Measurements from ENCODE around the gene KIZ. TPM values are rescaled to one million over a fixed set of nuclear protein-coding genes. Genes with fewer than 3 reads are reported as not detected.

Gene KIZ
- total RNA-seq, 1 donor from 2014 or later, result 42.3 TPM

DNA sequence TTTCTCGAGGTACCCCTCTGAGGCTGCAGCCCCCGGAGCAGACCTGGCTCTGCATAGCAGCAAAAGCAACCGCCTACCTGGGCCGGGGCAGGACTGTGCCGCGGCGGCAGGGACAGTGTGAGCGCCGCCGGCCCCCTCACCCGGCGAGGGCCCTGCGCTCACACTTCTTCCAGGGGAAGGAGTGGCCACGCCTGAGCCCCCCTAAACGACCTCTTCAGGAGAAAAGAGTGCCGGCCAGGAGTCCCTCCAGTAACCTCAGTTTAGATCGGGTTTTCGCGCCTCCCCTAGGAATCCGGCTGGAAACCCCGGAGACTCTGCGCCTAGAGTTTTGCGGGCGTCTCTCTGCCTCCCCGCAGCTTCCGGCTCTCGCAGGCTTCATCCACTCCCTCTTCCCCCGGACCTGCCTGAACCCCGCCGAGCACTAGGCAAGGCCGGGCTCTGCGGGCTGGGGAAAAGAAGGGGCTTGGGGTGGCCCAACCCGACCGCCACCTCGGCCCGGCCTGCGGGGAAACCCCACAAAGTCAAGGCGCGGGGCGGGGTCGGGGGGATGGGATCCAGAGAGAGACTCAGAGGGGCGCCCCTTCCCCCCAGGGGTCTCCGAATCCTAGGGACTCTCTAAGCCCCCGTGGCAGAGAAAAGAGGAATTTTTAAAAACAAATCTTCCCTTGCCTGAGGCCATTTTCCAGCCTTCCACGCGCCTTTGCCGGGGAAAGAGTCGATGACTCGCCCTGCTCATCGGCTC is 20.3 kb upstream of the KIZ start:
- H3K4me1 ChIP-seq, result peaks cover 44% of the 10 kb centered on the region
- no peak for DNase-seq
- intact Hi-C loops (cut with micrococcal nuclease), result no loop called here

GRCh38 chr20:21106171-21107017 is 19.5 kb upstream of the KIZ start, which contains the start of gene LINC00237:
TSS of gene LINC00237 (minus strand) at chr20:21106358.
- peaks cover 36% of the 10 kb centered on the region for H3K4me1 ChIP-seq
- intact Hi-C loops (cut with micrococcal nuclease), result no loop called here
- TF ChIP-seq, protein P1, sequence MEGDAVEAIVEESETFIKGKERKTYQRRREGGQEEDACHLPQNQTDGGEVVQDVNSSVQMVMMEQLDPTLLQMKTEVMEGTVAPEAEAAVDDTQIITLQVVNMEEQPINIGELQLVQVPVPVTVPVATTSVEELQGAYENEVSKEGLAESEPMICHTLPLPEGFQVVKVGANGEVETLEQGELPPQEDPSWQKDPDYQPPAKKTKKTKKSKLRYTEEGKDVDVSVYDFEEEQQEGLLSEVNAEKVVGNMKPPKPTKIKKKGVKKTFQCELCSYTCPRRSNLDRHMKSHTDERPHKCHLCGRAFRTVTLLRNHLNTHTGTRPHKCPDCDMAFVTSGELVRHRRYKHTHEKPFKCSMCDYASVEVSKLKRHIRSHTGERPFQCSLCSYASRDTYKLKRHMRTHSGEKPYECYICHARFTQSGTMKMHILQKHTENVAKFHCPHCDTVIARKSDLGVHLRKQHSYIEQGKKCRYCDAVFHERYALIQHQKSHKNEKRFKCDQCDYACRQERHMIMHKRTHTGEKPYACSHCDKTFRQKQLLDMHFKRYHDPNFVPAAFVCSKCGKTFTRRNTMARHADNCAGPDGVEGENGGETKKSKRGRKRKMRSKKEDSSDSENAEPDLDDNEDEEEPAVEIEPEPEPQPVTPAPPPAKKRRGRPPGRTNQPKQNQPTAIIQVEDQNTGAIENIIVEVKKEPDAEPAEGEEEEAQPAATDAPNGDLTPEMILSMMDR (IDR thresholded peaks at IDR 0.05; ENCODE audit: borderline replicate concordance), result no peak
- H3K9me3 ChIP-seq (replicated peaks), result no peaks in the 10 kb centered on the region
- H3K36me3 ChIP-seq, result no peaks in the 10 kb centered on the region
- H3K27me3 ChIP-seq (ENCODE audit: low read depth), result peaks cover 100% of the 10 kb centered on the region
- no peak within 1 kb of the TSS for H3K27ac ChIP-seq (replicated peaks)
- H3K4me3 ChIP-seq, result peak within 1 kb of the TSS; percentile 45
- no peak for DNase-seq

More for the DNA sequence above, 20.3 kb upstream of the KIZ start:
- TF ChIP-seq, protein P1 (IDR thresholded peaks at IDR 0.05; ENCODE audit: borderline replicate concordance), result no peak
- Histone ChIP-seq H3K27ac (replicated peaks) (no peak overlapping the region), H3K4me3 (peak overlapping the region; percentile 45), H3K9me3 (replicated peaks) (no peaks in the 10 kb centered on the region), H3K27me3 (ENCODE audit: low read depth) (peaks cover 100% of the 10 kb centered on the region), H3K36me3 (no peaks in the 10 kb centered on the region)

DNA sequence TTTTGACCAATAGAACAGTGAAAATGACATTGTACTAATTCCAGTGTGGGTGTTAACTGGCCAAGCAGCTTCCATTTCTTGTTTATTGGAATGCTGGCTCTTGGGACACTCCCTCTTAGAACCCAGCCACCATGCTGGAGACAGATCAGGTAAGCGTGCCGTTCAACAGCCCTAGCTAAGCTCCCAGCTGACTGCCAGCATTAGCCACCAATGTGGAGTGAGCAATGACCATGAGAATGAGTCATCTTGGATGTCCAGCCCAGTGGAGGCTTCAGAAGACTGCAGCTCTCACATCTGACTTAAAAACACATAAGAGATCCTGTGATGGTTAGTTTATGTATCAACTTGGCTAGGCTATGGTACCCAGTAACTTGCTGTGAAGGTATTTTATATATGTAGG is 16.7 kb upstream of the KIZ start:
- no peaks in the 10 kb centered on the region for H3K36me3 ChIP-seq
- TF ChIP-seq, protein P1 (IDR thresholded peaks at IDR 0.05; ENCODE audit: borderline replicate concordance), result no peak
- H3K4me1 ChIP-seq, result peaks cover 14% of the 10 kb centered on the region
- H3K27ac ChIP-seq (replicated peaks), result no peak overlapping the region
- no peak overlapping the region for H3K4me3 ChIP-seq
- intact Hi-C loops (cut with micrococcal nuclease), result no loop called here
- no peak for DNase-seq
- peaks cover 94% of the 10 kb centered on the region for H3K27me3 ChIP-seq (ENCODE audit: low read depth)
- no peaks in the 10 kb centered on the region for H3K9me3 ChIP-seq (replicated peaks)

DNA sequence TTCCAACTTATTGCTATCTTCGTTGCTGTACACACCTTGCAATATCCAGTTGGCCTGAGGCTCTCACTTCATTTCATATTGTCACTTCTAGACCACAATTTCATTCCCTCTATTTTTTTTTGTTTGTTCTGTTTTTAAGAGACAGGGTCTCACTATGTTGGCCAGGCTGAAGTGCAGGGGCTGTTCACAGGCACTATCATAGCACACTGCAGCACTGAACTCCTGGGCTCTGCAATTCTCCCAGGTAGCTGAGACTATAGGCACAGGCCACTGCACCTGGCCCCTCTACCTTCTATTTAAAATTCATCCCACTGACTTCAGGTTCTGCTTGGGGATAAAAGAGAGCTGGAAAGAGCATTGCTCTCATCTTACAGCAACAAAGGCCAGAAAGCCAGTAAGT is 15.1 kb upstream of the KIZ start:
- intact Hi-C loops (cut with micrococcal nuclease), result no loop called here
- H3K27me3 ChIP-seq (ENCODE audit: low read depth), result peaks cover 85% of the 10 kb centered on the region
- no peak for DNase-seq

DNA sequence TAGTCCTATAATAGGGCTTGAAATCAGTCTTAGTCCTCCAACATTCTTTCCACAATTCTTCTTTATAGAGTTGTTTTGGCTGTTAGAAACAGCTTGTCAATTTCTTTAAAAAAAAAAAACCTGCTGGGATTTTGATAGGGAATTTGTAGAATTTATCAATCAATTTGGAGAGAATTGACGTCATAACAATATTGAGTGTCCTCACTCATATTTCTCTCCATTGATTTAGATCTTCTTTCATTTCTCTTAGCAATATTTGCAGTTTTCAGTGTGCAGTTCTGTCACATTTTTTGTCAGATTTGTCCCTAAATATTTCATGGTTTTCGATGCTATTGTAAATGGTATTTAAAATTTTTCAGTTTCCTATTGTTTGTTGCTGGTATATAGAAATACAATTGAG is 14.5 kb upstream of the KIZ start:
- no peak for DNase-seq
- Histone ChIP-seq H3K4me1 (peaks cover 1% of the 10 kb centered on the region), H3K9me3 (replicated peaks) (no peaks in the 10 kb centered on the region), H3K36me3 (no peaks in the 10 kb centered on the region), H3K4me3 (no peak overlapping the region), H3K27me3 (ENCODE audit: low read depth) (peaks cover 85% of the 10 kb centered on the region), H3K27ac (replicated peaks) (no peak overlapping the region)
- TF ChIP-seq, protein P1 (IDR thresholded peaks at IDR 0.05; ENCODE audit: borderline replicate concordance), result no peak
- intact Hi-C loops (cut with micrococcal nuclease), result no loop called here

More for the DNA sequence above, 15.1 kb upstream of the KIZ start:
- Histone ChIP-seq H3K27ac (replicated peaks) (no peak overlapping the region), H3K4me1 (peaks cover 7% of the 10 kb centered on the region), H3K4me3 (no peak overlapping the region), H3K36me3 (no peaks in the 10 kb centered on the region), H3K9me3 (replicated peaks) (no peaks in the 10 kb centered on the region)
- TF ChIP-seq, protein P1 (IDR thresholded peaks at IDR 0.05; ENCODE audit: borderline replicate concordance), result no peak

Data from left ventricle myocardium inferior (tissue), 1 donor.